Progenitor cell of endocrine pancreas (in vitro differentiated cells): ENCODE data around the gene HS2ST1. TPM values are rescaled to one million over a fixed set of nuclear protein-coding genes. Genes with fewer than 3 reads are reported as not detected.

Experiments used
- DNase-seq: peaks from one replicate; pipeline ENCODE4 v3.0.0; 2021; ENCODE audit warnings: low spot score; ENCODE audit not compliant: unreplicated experiment
- H3K27ac Mint-ChIP-seq: 2 replicates; pipeline ENCODE4 v1.8.0; 2021; ENCODE audit warnings: mild to moderate bottlenecking, moderate library complexity, mixed read lengths
- H3K27me3 Mint-ChIP-seq: 2 replicates; pipeline ENCODE4 v1.8.0; 2021; ENCODE audit warnings: mixed read lengths
- H3K36me3 Mint-ChIP-seq: 2 replicates; pipeline ENCODE4 v1.8.0; 2022; ENCODE audit warnings: mixed read lengths; ENCODE audit not compliant: insufficient read depth
- H3K4me1 Mint-ChIP-seq: 2 replicates; pipeline ENCODE4 v1.8.0; 2021; ENCODE audit warnings: low read depth, mixed read lengths
- H3K4me3 Mint-ChIP-seq: 2 replicates; pipeline ENCODE4 v1.8.0; 2021; ENCODE audit warnings: low read depth, mild to moderate bottlenecking, moderate library complexity, mixed read lengths
- H3K9me3 Mint-ChIP-seq: 2 replicates; pipeline ENCODE4 v1.8.0; 2021; ENCODE audit warnings: low read depth, mixed read lengths
- total RNA-seq: library from RNA; stranded (reverse); gene quantifications from 2 replicates; pipeline ENCODE4 v1.2.1, GENCODE V29; 2021
- TF ChIP-seq, protein P1 (sequence below): fragments of 200-600 bp; sonication (generic); IDR thresholded peaks from one replicate; pipeline ENCODE4 v1.5.0; 2021; ENCODE audit warnings: antibody characterized with exemption, mild to moderate bottlenecking; ENCODE audit not compliant: unreplicated experiment

HS2ST1 gene
- total RNA-seq, 1 donor from 2014 or later: 41.4 TPM

DNA sequence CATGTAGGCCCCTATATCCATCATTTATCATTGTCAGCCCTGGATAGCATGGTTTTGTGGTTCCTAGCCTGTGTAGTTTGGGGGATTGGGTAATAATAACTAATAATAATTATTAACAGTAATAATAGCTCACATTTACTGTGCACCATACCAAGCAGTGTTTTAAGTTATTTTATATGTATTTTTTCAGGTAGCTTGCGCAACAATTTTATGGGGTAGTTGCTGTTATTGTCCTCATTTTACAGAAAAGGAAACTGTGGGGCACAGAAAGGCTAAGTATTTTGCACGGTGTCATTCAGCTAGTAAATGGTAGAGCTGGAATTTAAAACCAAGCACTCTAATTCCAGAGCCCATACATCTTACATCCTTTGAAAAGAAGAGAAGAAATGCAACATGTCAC, 179.8 kb downstream of the HS2ST1 start:
- Mint-ChIP-seq H3K9me3 (peaks cover 3% of the 10 kb centered on the region), H3K27me3 (no peaks in the 10 kb centered on the region), H3K27ac (no peak overlapping the region), H3K4me1 (peaks cover 2% of the 10 kb centered on the region), H3K4me3 (no peak overlapping the region), H3K36me3 (peaks cover 3% of the 10 kb centered on the region)
- no peak for DNase-seq
- TF ChIP-seq, protein P1, sequence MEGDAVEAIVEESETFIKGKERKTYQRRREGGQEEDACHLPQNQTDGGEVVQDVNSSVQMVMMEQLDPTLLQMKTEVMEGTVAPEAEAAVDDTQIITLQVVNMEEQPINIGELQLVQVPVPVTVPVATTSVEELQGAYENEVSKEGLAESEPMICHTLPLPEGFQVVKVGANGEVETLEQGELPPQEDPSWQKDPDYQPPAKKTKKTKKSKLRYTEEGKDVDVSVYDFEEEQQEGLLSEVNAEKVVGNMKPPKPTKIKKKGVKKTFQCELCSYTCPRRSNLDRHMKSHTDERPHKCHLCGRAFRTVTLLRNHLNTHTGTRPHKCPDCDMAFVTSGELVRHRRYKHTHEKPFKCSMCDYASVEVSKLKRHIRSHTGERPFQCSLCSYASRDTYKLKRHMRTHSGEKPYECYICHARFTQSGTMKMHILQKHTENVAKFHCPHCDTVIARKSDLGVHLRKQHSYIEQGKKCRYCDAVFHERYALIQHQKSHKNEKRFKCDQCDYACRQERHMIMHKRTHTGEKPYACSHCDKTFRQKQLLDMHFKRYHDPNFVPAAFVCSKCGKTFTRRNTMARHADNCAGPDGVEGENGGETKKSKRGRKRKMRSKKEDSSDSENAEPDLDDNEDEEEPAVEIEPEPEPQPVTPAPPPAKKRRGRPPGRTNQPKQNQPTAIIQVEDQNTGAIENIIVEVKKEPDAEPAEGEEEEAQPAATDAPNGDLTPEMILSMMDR: no peak

DNA sequence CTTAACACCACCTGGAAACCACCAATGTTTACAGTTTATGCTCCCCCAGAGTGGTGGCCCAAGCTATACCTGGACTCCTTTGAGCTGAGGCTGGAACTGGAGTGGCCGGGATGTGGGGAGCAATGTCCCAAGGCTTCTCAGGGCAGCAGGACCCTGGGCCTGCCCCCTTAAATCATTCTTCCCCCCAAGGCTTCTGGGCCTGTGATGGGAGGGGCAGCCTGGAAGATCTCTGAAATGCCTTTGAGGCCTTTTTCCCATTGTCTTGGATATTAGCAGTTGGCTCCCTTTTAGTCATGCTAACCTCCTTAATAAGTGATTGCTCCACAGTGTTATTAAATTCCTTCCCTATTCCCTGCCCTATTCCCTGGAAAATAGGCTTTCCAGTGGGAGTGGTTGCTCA, 185.8 kb downstream of the HS2ST1 start:
- Mint-ChIP-seq H3K27me3 (no peaks in the 10 kb centered on the region), H3K36me3 (peaks cover 15% of the 10 kb centered on the region), H3K4me1 (peaks cover 14% of the 10 kb centered on the region), H3K4me3 (no peak overlapping the region), H3K9me3 (peaks cover 7% of the 10 kb centered on the region), H3K27ac (no peak overlapping the region)
- TF ChIP-seq, protein P1: no peak
- no peak for DNase-seq

DNA sequence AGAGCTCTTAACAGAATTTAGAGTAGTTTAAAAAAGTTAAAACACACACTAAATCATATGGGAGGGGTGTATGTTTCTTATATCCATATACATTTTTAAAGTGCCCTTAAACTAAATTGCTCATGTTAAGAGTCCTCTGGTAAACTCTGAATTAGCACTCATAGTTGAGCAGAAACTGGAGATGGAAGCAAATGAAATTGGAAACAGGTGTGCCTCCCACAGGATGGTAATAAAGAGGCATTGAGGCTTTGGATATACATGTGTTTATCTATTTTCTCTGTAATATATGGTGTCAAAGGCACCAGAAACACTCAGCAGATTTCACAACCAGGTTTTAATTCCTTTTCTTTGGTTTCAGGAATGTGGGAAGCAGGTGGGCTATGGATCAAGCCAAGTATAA, 188.6 kb downstream of the HS2ST1 start:
- Mint-ChIP-seq H3K4me1 (peaks cover 14% of the 10 kb centered on the region), H3K27me3 (no peaks in the 10 kb centered on the region), H3K27ac (no peak overlapping the region), H3K9me3 (peaks cover 4% of the 10 kb centered on the region), H3K36me3 (peaks cover 12% of the 10 kb centered on the region), H3K4me3 (no peak overlapping the region)
- no peak for DNase-seq
- TF ChIP-seq, protein P1: no peak

DNA sequence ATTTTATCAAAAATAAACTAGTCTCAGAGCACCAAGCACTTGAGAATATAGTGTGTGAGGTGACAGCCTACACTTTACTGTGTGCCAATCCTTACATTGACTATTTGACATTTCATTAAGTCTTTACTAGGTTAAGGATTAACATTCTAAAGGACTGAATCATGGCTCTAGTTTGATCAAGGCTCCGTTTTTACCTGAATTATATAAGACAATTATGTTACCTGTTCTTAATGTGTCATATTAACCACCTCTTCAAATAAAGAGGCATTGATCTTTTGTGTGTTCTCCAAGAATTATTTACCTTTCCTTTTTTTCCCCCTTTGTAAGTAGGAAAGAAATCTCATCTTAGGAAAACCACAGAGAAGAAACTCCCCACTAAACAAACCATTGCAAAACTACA, 189.7 kb downstream of the HS2ST1 start:
- Mint-ChIP-seq H3K4me3 (no peak overlapping the region), H3K27me3 (no peaks in the 10 kb centered on the region), H3K4me1 (peaks cover 16% of the 10 kb centered on the region)

DNA sequence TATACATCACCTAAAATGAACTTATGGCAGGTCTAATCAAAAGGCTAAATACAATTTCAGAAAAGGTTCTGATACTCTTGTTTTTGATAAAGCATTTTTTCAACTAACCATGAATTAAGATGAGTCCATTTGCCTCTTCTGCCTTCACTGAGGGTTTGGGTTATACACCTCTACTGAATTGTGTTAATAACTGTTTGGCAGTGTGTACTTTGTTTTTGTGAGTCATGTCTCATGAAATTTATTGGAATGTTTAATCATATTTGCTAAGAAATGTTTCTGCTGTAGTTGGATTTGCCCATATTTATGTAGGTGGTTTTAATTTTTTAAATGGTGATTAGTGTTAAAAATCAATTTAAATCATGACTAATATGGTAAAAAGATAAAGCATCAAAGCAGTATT, 190.5 kb downstream of the HS2ST1 start:
- Mint-ChIP-seq H3K4me1 (peaks cover 18% of the 10 kb centered on the region), H3K9me3 (peaks cover 4% of the 10 kb centered on the region), H3K27me3 (no peaks in the 10 kb centered on the region), H3K36me3 (peaks cover 8% of the 10 kb centered on the region), H3K27ac (no peak overlapping the region), H3K4me3 (no peak overlapping the region)
- DNase-seq: no peak
- TF ChIP-seq, protein P1: no peak

More for the DNA sequence above, 189.7 kb downstream of the HS2ST1 start:
- H3K9me3 Mint-ChIP-seq: peaks cover 4% of the 10 kb centered on the region
- H3K27ac Mint-ChIP-seq: no peak overlapping the region
- DNase-seq: no peak
- TF ChIP-seq, protein P1: no peak
- H3K36me3 Mint-ChIP-seq: peaks cover 12% of the 10 kb centered on the region
